Midbrain (tissue), 1 donor: ENCODE data around the gene CNOT8.

Source experiments
- DNase-seq: peaks from one replicate; lab custom pipeline; 2025; lab: John Stamatoyannopoulos, UW

Gene CNOT8

GRCh38 chr5:154923441-154924430 lies 65.3 kb downstream of the CNOT8 start:
- DNase-seq = no peak
